H1 (cell line): ENCODE results near the gene EFEMP2. TPM values are rescaled to one million over a fixed set of nuclear protein-coding genes. Genes with fewer than 3 reads are reported as not detected.

Experiments
- CBX5 ChIP-seq: fragments of 300-800, 300-1000 bp; sonication (generic); IDR thresholded peaks from 2 replicates; pipeline ENCODE4 v1.7.1; 2016; ENCODE audit warnings: antibody characterized with exemption, low read length, low read depth
- CBX8 ChIP-seq: fragments of 300-800, 300-1000 bp; sonication (generic); IDR thresholded peaks from 2 replicates; pipeline ENCODE4 v1.7.1; 2016; ENCODE audit warnings: low read depth, low read length, borderline replicate concordance
- CHD1 ChIP-seq: IDR thresholded peaks from 2 replicates; pipeline ENCODE4 v1.6.1; 2012; ENCODE audit warnings: low read depth, low read length, improper control_type of control experiment
- CHD2 ChIP-seq: IDR thresholded peaks from 2 replicates; pipeline ENCODE4 v1.6.1; 2012; ENCODE audit warnings: low read length, improper control_type of control experiment
- GTF2F1 ChIP-seq: IDR thresholded peaks from 2 replicates; pipeline ENCODE4 v1.6.1; 2012; ENCODE audit warnings: low read depth, low read length, improper control_type of control experiment, borderline replicate concordance
- KDM1A ChIP-seq: fragments of 200-600, 300-600 bp; sonication (generic); IDR thresholded peaks from 2 replicates; pipeline ENCODE4 v1.7.1; 2016; ENCODE audit warnings: mild to moderate bottlenecking, low read length, borderline replicate concordance
- POU5F1 ChIP-seq: IDR thresholded peaks from 2 replicates; pipeline ENCODE4 v1.6.1; 2011; ENCODE audit warnings: low read depth, mild to moderate bottlenecking, low read length, moderate library complexity
- RFX5 ChIP-seq: IDR thresholded peaks from 2 replicates; pipeline ENCODE4 v1.6.1; 2011; ENCODE audit warnings: low read depth, low read length, improper control_type of control experiment, borderline replicate concordance
- SAP30 ChIP-seq: fragments of 300-600 bp; sonication (generic); IDR thresholded peaks from 2 replicates; pipeline ENCODE4 v1.7.1; 2012; ENCODE audit warnings: low read length, moderate library complexity, mild to moderate bottlenecking, inconsistent platforms; ENCODE audit not compliant: insufficient read depth, insufficient replicate concordance
- polyA plus RNA-seq, 7 experiments: library from polyadenylated mRNA; depleted of rRNA in 3 of 7; stranded (reverse) in 5 of 7; unstranded in 2 of 7; fragments of >200 nt in 5 of 7; fragments of 200-250 nt in 2 of 7; gene quantifications; 1 replicate in 5 of 7; 2 replicates in 1 of 7; 4 replicates in 1 of 7; pipeline versions ENCODE4 v1.2.1 to v1.2.3, GENCODE V29; 2011 to 2013; ENCODE audit warnings: missing spikeins in 2 of 7, mixed read lengths in 2 of 7
- total RNA-seq: library from RNA; stranded (reverse); fragmentation: NEBNext Ultra II Directional; extraction: Animal tissue kit (Norgen Biotek cat#: 25700); gene quantifications from 2 replicates; pipeline ENCODE4 v1.2.1, GENCODE V29; 2021
- TF ChIP-seq, protein P1 (sequence below): IDR thresholded peaks from 2 replicates; pipeline ENCODE4 v1.6.1; 2012; ENCODE audit warnings: inconsistent platforms

Gene EFEMP2
- total and polyA plus RNA-seq, 2 of the 8 experiments (the other 6 are each of a cell fraction or from before 2014, with no cell fraction given) = 8.8 to 17.2 TPM

DNA sequence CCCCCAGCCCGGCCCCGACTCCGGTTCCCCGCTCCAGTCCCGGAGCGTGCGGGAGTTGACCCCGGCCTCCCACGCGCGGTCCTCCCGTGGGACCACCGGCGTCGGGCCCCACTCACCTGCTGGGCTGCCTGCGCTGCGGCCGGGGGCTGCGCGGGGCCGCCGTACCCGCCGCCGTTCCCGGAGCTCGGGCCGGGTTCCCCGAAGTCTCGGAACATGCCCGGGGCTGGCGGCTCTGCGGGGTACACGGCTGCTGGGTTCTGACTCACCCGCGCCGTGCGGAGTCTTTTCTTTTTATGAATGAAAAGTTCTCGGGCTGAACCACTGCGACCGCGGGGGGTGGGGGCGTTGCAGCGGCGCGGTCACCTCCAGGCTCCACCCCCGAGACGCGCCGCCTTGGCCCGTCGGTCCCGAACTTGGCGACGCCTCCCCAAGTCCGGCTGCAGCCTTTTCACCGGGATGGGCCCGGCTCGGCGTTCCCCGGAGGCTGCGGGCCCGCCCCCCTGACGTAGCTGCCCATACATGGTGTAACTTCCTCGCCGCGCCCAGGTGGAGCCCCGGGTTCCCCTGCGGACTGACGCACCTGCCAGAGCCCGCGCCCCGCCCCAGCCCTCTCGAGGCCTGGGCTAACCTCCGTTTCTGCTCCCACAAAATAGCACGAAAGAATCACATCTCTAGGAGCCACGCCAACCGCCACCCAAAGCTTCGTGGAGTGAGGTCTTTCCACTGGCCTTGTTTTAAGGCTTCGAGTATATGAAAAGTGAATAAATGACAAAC, 27.7 kb upstream of the EFEMP2 start, which contains the start of gene FOSL1 (continued):
- no peak for TF ChIP-seq RFX5
- TF ChIP-seq CBX5 = no peak
- no peak for TF ChIP-seq CBX8
- TF ChIP-seq, protein P1, sequence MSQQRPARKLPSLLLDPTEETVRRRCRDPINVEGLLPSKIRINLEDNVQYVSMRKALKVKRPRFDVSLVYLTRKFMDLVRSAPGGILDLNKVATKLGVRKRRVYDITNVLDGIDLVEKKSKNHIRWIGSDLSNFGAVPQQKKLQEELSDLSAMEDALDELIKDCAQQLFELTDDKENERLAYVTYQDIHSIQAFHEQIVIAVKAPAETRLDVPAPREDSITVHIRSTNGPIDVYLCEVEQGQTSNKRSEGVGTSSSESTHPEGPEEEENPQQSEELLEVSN = peak; percentile 92
- no peak for TF ChIP-seq GTF2F1
- 0 out of 2 replicates have a peak, but pooled peaks have one; percentile 4 for TF ChIP-seq CHD2
- TF ChIP-seq POU5F1 = no peak
- no peak for TF ChIP-seq KDM1A
- peak; percentile 59; the same call in 1 of the 2 replicates for TF ChIP-seq CHD1
- no peak for TF ChIP-seq SAP30
